CD4-positive, alpha-beta T cell treated with Interleukin-15 for 4 hours (primary cell): ENCODE results near the gene MALRD1.

ENCODE experiments used
- DNase-seq: peaks from one replicate; pipeline ENCODE4 v3.0.0-alpha.2; 2020; ENCODE audit warnings: low spot score

The MALRD1 gene

GRCh38 chr10:19654576-19654975 lies 606.0 kb downstream of the MALRD1 start:
- no peak for DNase-seq

GRCh38 chr10:19656420-19657042 lies 607.9 kb downstream of the MALRD1 start:
- DNase-seq: no peak

GRCh38 chr10:19658131-19658530 lies 609.5 kb downstream of the MALRD1 start:
- DNase-seq: no peak

GRCh38 chr10:19658622-19659233 lies 610.1 kb downstream of the MALRD1 start:
- DNase-seq: no peak

- DNase-seq: no peak
These were observed 611.5 kb downstream of the MALRD1 start for GRCh38 chr10:19659920-19660655.

- DNase-seq: no peak
These were observed 614.7 kb downstream of the MALRD1 start for GRCh38 chr10:19663344-19663743.

GRCh38 chr10:19668116-19668515 lies 619.5 kb downstream of the MALRD1 start:
- no peak for DNase-seq

- DNase-seq: no peak
These were observed 627.5 kb downstream of the MALRD1 start for GRCh38 chr10:19676063-19676462.

- no peak for DNase-seq
These were observed 634.8 kb downstream of the MALRD1 start for GRCh38 chr10:19683356-19683755.

- DNase-seq: no peak
These were observed 635.4 kb downstream of the MALRD1 start for GRCh38 chr10:19683960-19684359.

- DNase-seq: no peak
These were observed 639.7 kb downstream of the MALRD1 start for GRCh38 chr10:19688344-19688743.

- no peak for DNase-seq
These were observed 640.6 kb downstream of the MALRD1 start for GRCh38 chr10:19689231-19689630.

GRCh38 chr10:19699299-19699698 lies 650.7 kb downstream of the MALRD1 start:
- no peak for DNase-seq

GRCh38 chr10:19701427-19702052 lies 652.9 kb downstream of the MALRD1 start:
- DNase-seq: no peak

GRCh38 chr10:19702215-19702614 lies 653.6 kb downstream of the MALRD1 start:
- no peak for DNase-seq

- DNase-seq: no peak
These were observed 655.9 kb downstream of the MALRD1 start for GRCh38 chr10:19704544-19704943.

GRCh38 chr10:19705250-19705649 lies 656.6 kb downstream of the MALRD1 start:
- DNase-seq: no peak

- DNase-seq: no peak
These were observed 658.3 kb downstream of the MALRD1 start for GRCh38 chr10:19706904-19707303.

- DNase-seq: no peak
These were observed 658.8 kb downstream of the MALRD1 start for GRCh38 chr10:19707376-19707775.

GRCh38 chr10:19708031-19708430 lies 659.4 kb downstream of the MALRD1 start:
- no peak for DNase-seq

GRCh38 chr10:19710600-19710999 lies 662.0 kb downstream of the MALRD1 start:
- no peak for DNase-seq

GRCh38 chr10:19713159-19713558 lies 664.6 kb downstream of the MALRD1 start:
- no peak for DNase-seq
